Osteocyte (in vitro differentiated cells): Measurements from ENCODE around the gene FOXD4L6. TPM values are rescaled to one million over a fixed set of nuclear protein-coding genes. Genes with fewer than 3 reads are reported as not detected.
"Not testable (repeated sequence)": the region's sequence is repeated elsewhere in the genome, so short reads cannot be mapped to it uniquely, and the experiment has no call there.

ENCODE experiments used
- DNase-seq: peaks from one replicate; pipeline ENCODE4 v3.0.0; 2021; ENCODE audit warnings: mixed read lengths; ENCODE audit not compliant: unreplicated experiment; ENCODE audit errors: extremely low spot score
- H3K27ac Mint-ChIP-seq: one replicate; pipeline ENCODE4 v1.8.0; 2021; ENCODE audit warnings: mild to moderate bottlenecking, mixed read lengths; ENCODE audit not compliant: unreplicated experiment
- H3K27me3 Mint-ChIP-seq: one replicate; pipeline ENCODE4 v1.8.0; 2021; ENCODE audit warnings: mixed read lengths; ENCODE audit not compliant: unreplicated experiment
- H3K36me3 Mint-ChIP-seq: one replicate; pipeline ENCODE4 v1.8.0; 2021; ENCODE audit warnings: mixed read lengths; ENCODE audit not compliant: unreplicated experiment
- H3K4me1 Mint-ChIP-seq: one replicate; pipeline ENCODE4 v1.8.0; 2021; ENCODE audit warnings: mixed read lengths; ENCODE audit not compliant: unreplicated experiment
- H3K4me3 Mint-ChIP-seq: one replicate; pipeline ENCODE4 v1.8.0; 2021; ENCODE audit warnings: mild to moderate bottlenecking, moderate library complexity, mixed read lengths; ENCODE audit not compliant: unreplicated experiment
- H3K9me3 Mint-ChIP-seq: one replicate; pipeline ENCODE4 v1.8.0; 2021; ENCODE audit warnings: mixed read lengths; ENCODE audit not compliant: unreplicated experiment
- total RNA-seq: library from RNA; stranded (reverse); gene quantifications from 2 replicates; pipeline ENCODE4 v1.2.1, GENCODE V29; 2021

The FOXD4L6 gene
- total RNA-seq, 1 donor from 2014 or later, result not detected

- not testable (repeated sequence) for H3K36me3 Mint-ChIP-seq, H3K4me3 Mint-ChIP-seq, H3K27ac Mint-ChIP-seq, H3K27me3 Mint-ChIP-seq, H3K9me3 Mint-ChIP-seq, DNase-seq, H3K4me1 Mint-ChIP-seq
Measured at GRCh38 chr9:41119311-41119710, 9.2 kb downstream of the FOXD4L6 start.

DNA sequence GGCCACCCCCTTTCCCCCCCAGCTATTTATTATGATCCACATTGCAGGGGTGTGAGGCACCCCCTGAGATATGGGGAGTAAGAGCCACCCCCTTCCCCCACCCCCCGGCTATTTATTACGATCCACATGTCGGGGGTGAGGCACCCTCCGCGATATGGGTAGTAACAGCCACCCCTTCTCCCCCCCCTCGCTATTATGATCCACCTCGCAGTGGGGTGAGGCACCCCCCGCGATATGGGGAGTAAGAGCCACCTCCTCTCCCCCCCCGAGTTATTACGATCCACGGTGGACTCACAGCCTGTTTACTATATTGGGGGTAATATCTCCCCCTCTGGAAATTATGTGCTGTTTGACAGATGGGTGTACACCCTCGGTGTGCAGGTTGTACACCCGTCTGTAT is 15.1 kb downstream of the FOXD4L6 start:
- not testable (repeated sequence) for H3K4me1 Mint-ChIP-seq, H3K27ac Mint-ChIP-seq, H3K36me3 Mint-ChIP-seq, H3K4me3 Mint-ChIP-seq, DNase-seq, H3K9me3 Mint-ChIP-seq, H3K27me3 Mint-ChIP-seq

- H3K4me3 Mint-ChIP-seq, DNase-seq, H3K27me3 Mint-ChIP-seq, H3K9me3 Mint-ChIP-seq, H3K4me1 Mint-ChIP-seq, H3K36me3 Mint-ChIP-seq, H3K27ac Mint-ChIP-seq: not testable (repeated sequence)
Measured at GRCh38 chr9:41111414-41111813, 17.1 kb downstream of the FOXD4L6 start.

DNA sequence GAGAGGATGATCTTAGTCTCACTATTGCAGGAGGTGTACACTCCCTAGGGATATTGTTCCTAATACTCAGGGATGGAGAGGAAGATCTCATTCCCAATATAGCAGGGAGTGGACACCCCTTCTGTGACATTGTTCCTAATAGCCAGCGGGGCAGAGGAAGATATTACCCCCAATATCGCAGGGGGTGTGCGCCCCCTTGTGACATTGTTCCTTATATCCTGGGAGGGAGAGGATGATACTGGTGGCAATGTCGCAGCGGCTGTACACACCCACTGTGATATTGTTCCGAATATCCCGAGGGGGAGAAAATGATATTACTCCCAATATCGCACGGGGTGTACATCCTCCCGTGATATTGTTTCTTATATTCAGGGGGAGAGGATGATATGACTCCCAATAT is 17.6 kb downstream of the FOXD4L6 start:
- not testable (repeated sequence) for H3K4me1 Mint-ChIP-seq

DNA sequence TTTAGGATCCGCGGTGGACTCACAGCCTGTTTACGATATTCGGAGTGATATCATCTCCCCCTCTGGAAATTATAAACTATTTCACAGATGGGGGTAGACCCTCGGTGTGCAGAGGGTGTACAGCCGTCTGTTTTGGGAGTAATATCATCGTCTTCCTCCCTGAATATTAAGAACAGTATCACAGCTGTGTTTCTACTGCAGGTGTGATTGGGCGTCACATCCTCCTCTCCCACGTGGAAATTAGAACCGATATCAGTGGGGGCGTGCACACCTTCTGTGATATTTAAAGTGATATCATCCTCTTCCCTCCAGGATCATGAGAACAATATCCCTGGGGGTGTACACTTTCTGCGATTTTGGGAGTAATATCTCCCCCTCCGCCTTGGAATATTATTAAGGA is 19.2 kb downstream of the FOXD4L6 start:
- not testable (repeated sequence) for H3K4me1 Mint-ChIP-seq, H3K27me3 Mint-ChIP-seq, H3K4me3 Mint-ChIP-seq, H3K36me3 Mint-ChIP-seq, H3K27ac Mint-ChIP-seq, H3K9me3 Mint-ChIP-seq, DNase-seq

More for the DNA sequence above, 17.6 kb downstream of the FOXD4L6 start:
- not testable (repeated sequence) for DNase-seq, H3K27ac Mint-ChIP-seq, H3K36me3 Mint-ChIP-seq, H3K27me3 Mint-ChIP-seq, H3K9me3 Mint-ChIP-seq, H3K4me3 Mint-ChIP-seq

DNA sequence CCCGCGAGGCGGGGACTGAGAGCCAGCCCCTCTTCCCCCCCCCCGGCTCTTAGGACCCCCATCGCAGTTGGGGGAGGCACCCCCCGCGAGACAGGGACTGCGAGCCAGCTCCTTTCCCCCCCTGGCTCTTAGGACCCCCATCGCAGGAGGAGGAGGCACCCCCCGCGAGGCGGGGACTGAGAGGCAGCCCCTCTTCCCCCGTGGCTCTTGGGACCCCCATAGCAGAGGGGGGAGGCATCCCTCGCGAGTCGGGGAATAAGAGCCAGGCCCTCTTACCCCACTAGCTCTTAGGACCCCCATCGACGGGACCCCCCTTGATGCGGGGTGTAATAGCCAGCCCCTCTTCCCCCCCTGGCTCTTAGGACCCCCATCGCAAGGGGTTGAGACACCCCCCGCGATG is 19.7 kb downstream of the FOXD4L6 start:
- H3K4me1 Mint-ChIP-seq, H3K36me3 Mint-ChIP-seq, H3K9me3 Mint-ChIP-seq, H3K27me3 Mint-ChIP-seq, H3K4me3 Mint-ChIP-seq, DNase-seq, H3K27ac Mint-ChIP-seq: not testable (repeated sequence)

DNA sequence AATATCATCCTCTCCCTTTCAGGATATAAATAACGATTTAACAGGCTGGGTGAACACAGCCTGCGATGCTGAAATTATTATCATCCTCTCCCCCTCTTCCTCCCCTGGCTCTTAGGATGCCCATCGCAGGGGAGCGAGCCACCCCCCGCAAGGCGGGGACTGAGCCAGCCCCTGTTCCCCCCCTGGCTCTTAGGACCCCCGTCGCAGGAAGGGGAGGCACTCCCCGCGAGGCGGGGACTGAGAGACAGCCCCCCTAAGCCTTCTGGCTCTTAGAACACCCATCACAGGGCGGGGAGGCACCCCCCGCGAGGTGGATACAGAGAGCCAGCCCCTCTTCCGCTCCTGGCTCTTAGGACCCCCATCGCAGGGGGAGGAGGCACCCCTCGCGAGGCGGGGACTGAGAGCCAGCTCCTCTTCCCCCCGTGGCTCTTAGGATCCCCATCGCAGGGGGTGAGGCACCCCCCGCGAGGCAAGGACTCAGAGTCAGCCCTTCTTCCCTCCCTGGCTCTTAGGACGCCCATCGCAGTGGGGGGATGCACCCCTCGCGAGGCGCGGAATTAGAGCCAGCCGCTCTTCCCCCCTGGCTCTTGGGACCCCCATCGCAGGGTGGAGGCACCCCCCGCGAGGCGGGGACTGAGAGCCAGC is 21.9 kb downstream of the FOXD4L6 start:
- not testable (repeated sequence) for H3K4me1 Mint-ChIP-seq, H3K36me3 Mint-ChIP-seq, DNase-seq, H3K27ac Mint-ChIP-seq, H3K27me3 Mint-ChIP-seq, H3K4me3 Mint-ChIP-seq, H3K9me3 Mint-ChIP-seq

DNA sequence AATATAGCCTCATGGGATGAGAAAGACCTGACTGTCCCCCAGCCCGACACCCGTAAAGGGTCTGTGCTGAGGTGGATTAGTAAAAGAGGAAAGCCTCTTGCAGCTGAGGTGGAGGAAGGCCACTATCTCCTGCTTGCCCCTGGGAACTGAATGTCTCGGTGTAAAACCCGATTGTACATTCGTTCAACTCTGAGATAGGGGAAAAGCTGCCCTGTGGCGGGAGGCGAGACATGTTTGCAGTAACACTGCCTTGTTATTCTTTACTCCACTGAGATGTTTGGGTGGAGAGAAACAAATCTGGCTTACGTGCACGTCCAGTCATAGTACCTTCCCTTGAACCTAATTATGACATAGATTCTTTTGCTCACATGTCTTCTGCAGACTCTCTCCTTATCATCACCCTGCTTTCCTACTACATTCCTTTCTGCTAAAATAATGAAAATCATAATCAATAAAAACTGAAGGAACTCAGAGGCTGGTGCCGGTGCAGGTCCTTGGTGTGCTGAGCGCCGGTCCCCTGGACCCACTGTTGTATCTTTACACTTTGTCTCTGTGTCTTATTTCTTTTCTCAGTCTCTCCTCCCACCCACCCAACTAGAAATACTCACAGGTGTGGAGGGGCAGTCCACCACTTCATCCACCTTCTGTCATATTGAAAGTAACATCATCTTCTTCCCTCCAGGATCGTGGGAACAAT is 22.8 kb downstream of the FOXD4L6 start:
- H3K36me3 Mint-ChIP-seq, H3K4me1 Mint-ChIP-seq, H3K27ac Mint-ChIP-seq, H3K4me3 Mint-ChIP-seq, H3K27me3 Mint-ChIP-seq, H3K9me3 Mint-ChIP-seq, DNase-seq: not testable (repeated sequence)

GRCh38 chr9:41104542-41104941 is 23.9 kb downstream of the FOXD4L6 start:
- H3K27ac Mint-ChIP-seq, DNase-seq, H3K27me3 Mint-ChIP-seq, H3K4me1 Mint-ChIP-seq, H3K9me3 Mint-ChIP-seq, H3K36me3 Mint-ChIP-seq, H3K4me3 Mint-ChIP-seq: not testable (repeated sequence)

GRCh38 chr9:41100508-41100907 is 28.0 kb downstream of the FOXD4L6 start:
- not testable (repeated sequence) for H3K36me3 Mint-ChIP-seq, H3K4me1 Mint-ChIP-seq, H3K4me3 Mint-ChIP-seq, H3K27ac Mint-ChIP-seq, H3K9me3 Mint-ChIP-seq, DNase-seq, H3K27me3 Mint-ChIP-seq

- not testable (repeated sequence) for H3K4me1 Mint-ChIP-seq, H3K4me3 Mint-ChIP-seq, H3K9me3 Mint-ChIP-seq, H3K27ac Mint-ChIP-seq, DNase-seq, H3K27me3 Mint-ChIP-seq, H3K36me3 Mint-ChIP-seq
Measured at GRCh38 chr9:41098759-41099158, 29.7 kb downstream of the FOXD4L6 start.

GRCh38 chr9:41095060-41095459 is 33.4 kb downstream of the FOXD4L6 start:
- not testable (repeated sequence) for H3K4me3 Mint-ChIP-seq, DNase-seq, H3K4me1 Mint-ChIP-seq, H3K36me3 Mint-ChIP-seq, H3K27me3 Mint-ChIP-seq, H3K27ac Mint-ChIP-seq, H3K9me3 Mint-ChIP-seq
